Embryonic facial prominence (tissue), 1 donor: ENCODE data around the gene SERPINC1.
"Not testable (repeated sequence)": the region's sequence is repeated elsewhere in the genome, so short reads cannot be mapped to it uniquely, and the experiment has no call there.

Experiments
- DNase-seq: peaks from one replicate; pipeline ENCODE4 v3.0.0-alpha.2; 2016; ENCODE audit errors: extremely low spot score

Gene SERPINC1

GRCh38 chr1:173863224-173864161 lies 53.6 kb downstream of the SERPINC1 start:
- DNase-seq = no peak

GRCh38 chr1:173862769-173863223 lies 54.3 kb downstream of the SERPINC1 start:
- DNase-seq = no peak

DNA sequence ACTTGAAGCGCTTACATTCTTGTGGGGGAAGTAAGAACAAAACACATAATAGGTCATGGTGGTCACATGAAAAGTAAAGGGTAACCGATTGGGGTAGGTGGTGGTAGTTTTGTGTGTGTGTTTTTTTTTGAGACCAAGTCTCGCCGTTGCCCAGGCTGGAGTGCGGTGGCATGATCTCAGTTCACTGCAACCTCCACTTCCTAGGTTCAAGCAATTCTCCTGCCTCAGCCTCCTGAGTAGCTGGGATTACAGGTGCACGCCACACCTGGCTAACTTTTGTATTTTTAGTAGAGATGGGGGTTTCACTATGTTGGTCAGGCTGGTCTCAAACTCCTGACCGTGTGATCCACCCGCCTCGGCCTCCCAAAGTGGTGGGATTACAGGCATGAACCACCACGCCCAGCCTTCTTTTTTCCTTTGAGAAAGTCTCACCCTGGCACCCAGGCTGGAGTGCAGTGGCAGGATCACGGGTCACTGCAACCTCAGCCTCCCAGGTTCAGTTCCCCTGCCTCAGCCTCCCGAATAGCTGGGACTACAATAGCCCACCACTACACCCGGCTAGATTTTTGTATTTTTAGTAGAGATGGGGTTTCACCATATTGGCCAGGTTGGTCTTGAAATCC lies 54.9 kb downstream of the SERPINC1 start:
- DNase-seq = not testable (repeated sequence)

DNA sequence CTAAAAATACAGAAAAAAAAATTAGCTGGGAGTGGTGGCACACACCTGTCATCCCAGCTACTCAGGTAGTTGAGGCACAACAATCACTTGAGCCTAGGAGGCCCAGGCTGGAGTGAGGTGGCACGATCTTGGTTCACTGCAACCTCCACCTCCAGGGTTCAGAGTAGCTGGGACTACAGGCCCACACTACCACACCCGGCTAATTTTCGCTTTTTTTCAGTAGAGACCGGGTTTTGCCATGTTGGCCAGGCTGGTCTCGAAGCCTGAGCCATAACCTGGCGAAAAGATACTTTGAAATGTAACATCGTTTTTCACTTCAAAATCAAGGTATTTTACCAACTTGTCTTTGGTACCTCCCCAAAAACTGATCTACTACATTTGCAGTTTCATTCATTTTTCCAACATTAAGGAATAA lies 55.4 kb downstream of the SERPINC1 start:
- DNase-seq = no peak

- no peak for DNase-seq
These were observed 57.1 kb downstream of the SERPINC1 start for GRCh38 chr1:173860065-173860464.

DNA sequence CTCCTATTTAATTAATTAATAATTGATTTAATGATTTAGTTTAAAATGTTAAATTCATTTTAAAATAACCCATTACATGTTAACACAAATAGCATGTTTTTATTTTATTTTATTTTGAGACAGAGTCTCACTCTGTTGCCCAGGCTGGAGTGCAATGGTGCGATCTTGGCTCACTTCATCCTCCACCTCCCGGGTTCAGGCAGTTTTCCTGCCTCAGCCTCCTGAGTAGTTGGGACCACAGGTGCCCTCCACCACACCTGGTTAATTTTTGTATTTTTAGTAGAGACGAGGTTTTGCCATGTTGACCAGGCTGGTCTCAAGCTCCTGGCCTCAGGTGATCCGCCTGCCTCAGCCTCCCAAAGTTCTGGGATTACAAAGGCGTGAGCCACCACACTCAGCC lies 57.6 kb downstream of the SERPINC1 start:
- DNase-seq = not testable (repeated sequence)

DNA sequence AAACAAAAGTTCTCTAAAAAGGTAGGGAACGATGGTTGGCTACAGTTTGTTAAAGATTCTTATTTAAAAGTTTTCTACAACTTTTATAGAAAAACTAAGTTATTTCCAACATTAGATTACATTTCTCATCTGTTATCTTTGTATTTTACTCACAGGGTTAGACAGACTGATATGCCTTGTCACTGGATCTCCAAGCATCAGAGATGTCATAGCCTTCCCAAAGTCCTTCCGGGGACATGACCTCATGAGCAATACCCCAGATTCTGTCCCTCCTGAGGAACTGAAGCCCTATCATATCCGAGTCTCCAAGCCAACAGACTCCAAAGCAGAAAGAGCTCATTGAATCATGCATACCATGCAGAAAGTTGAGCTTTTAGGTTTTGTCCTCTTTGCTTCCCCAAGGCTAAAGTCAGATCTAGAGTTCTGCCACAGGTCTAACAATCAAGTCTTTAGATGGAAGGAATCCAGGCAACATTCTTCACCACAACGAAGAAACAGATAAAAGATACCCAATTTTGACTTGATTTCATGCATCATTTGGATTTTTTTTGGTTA lies 59.7 kb downstream of the SERPINC1 start:
- DNase-seq = no peak

DNA sequence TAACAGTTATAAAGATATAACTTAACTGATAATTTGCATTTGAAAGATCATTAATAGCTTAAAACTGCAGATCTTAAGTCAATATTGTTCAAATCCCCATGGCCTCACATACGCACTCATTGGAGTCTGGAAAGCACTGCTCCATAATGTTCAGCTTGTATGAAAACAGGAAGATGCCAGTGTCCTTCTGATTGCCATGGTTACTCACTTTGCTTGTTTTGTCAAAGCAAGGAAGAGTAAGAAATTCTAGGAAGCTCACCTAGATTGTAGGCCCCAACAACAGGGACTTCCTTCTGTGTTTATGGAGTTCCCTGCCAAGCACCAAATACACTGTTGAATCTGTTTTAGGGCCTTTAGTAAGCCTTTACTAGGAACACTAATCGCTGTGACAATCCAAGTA lies 60.2 kb downstream of the SERPINC1 start:
- DNase-seq = no peak

- DNase-seq = no peak
These were observed 61.1 kb downstream of the SERPINC1 start for GRCh38 chr1:173856014-173856413.
